Panc1 (cell line): ENCODE data around the gene PCDHGB4. TPM values are rescaled to one million over a fixed set of nuclear protein-coding genes. Genes with fewer than 3 reads are reported as not detected.

Experiments
- ATAC-seq: fragments of 200-7000 bp; cut with Tn5 transposase; 2 replicates; pipeline ENCODE4 v1.9.1; 2020; ENCODE audit warnings: mild to moderate bottlenecking, moderate library complexity
- BruUV-seq: library from RNA; stranded (reverse); fragments of 400-500 nt; replicated peaks from 2 replicates; lab custom pipeline; 2021; lab: Mats Ljungman, UMichigan
- CTCF ChIA-PET: fragments of 300-600 bp; sonication (Branson Sonifier 250); formaldehyde crosslinking; loops from one replicate; lab custom pipeline; 2022; ENCODE audit warnings: antibody characterized with exemption; lab: Charles Lee
- POLR2A ChIA-PET: fragments of 300-600 bp; sonication (Branson Sonifier 250); formaldehyde crosslinking; loops from one replicate; lab custom pipeline; 2022; ENCODE audit warnings: antibody characterized with exemption; lab: Charles Lee
- DNase-seq: peaks from one replicate; pipeline ENCODE4 v3.0.0-alpha.2; 2010; ENCODE audit warnings: low read depth, low spot score
- H3K27ac ChIP-seq: 2 replicates; pipeline ENCODE4 v1.5.1; 2011; ENCODE audit warnings: mild to moderate bottlenecking, low read length, inconsistent platforms
- H3K27me3 ChIP-seq: fragments of 200-500 bp; sonication (Bioruptor generic); 2 replicates; pipeline ENCODE4 v1.6.0; 2014; ENCODE audit warnings: low read length, inconsistent platforms; ENCODE audit not compliant: control insufficient read depth, insufficient read depth
- H3K36me3 ChIP-seq: fragments of 200-500 bp; sonication (Bioruptor generic); 2 replicates; pipeline ENCODE4 v1.5.1; 2014; ENCODE audit warnings: inconsistent platforms, mild to moderate bottlenecking, low read length, moderate library complexity; ENCODE audit not compliant: control insufficient read depth, insufficient read depth
- H3K4me1 ChIP-seq: 2 replicates; pipeline ENCODE4 v1.5.1; 2011; ENCODE audit warnings: inconsistent platforms, mild to moderate bottlenecking, low read length, moderate library complexity; ENCODE audit not compliant: control insufficient read depth, insufficient read depth
- H3K4me3 ChIP-seq, 2 experiments: 2 replicates each; pipeline ENCODE4 v1.5.1; 2011 to 2012; ENCODE audit warnings: low read depth in 2 of 2, low read length in 2 of 2, mild to moderate bottlenecking in 2 of 2, inconsistent platforms in 1 of 2, moderate library complexity in 1 of 2
- H3K9me3 ChIP-seq: fragments of 200-500 bp; sonication (Bioruptor generic); 2 replicates; pipeline ENCODE4 v1.5.1; 2014; ENCODE audit warnings: low read depth, mild to moderate bottlenecking, inconsistent platforms, low read length, moderate library complexity; ENCODE audit not compliant: control insufficient read depth, insufficient read depth
- CTCF ChIP-seq: fragments of 450-650 bp; IDR thresholded peaks from 2 replicates; pipeline ENCODE4 v1.5.1; 2017; ENCODE audit warnings: mild to moderate bottlenecking
- POLR2AphosphoS5 ChIP-seq: IDR thresholded peaks from 2 replicates; pipeline ENCODE4 v1.6.1; 2012; ENCODE audit warnings: mild to moderate bottlenecking, low read depth, low read length, moderate library complexity
- REST ChIP-seq, 2 experiments: IDR thresholded peaks; 2 replicates each; pipeline ENCODE4 v1.6.1; 2011 to 2012; ENCODE audit warnings: low read depth in 2 of 2, control low read depth in 1 of 2, low read length in 1 of 2, mild to moderate bottlenecking in 1 of 2, moderate library complexity in 1 of 2; ENCODE audit not compliant: insufficient read depth in 1 of 2
- SIN3A ChIP-seq: IDR thresholded peaks from 2 replicates; pipeline ENCODE4 v1.6.1; 2012; ENCODE audit warnings: low read depth, mild to moderate bottlenecking, low read length, moderate library complexity, borderline replicate concordance; ENCODE audit not compliant: insufficient read depth
- TCF7L2 ChIP-seq: IDR thresholded peaks from 2 replicates; pipeline ENCODE4 v1.6.1; 2011; ENCODE audit warnings: mild to moderate bottlenecking, low read depth, low read length, inconsistent platforms
- in situ Hi-C: cut with HindIII; loops from 2 replicates; pipeline ENCODE4 v1.10.0; 2016; ENCODE audit warnings: low sequenced_read_pairs, low pct_unique_long_range_greater_than_20kb
- intact Hi-C: fragments of 100-400 bp; cut with micrococcal nuclease; formaldehyde crosslinking; loops from one replicate; pipeline ENCODE4 v1.10.0; 2022; ENCODE audit not compliant: unreplicated experiment
- total RNA-seq: library from RNA; stranded (reverse); gene quantifications from one replicate; pipeline ENCODE4 v1.2.1, GENCODE V29; 2021; ENCODE audit not compliant: unreplicated experiment

Gene PCDHGB4
- total RNA-seq, 1 experiment from 2014 or later = 0.21 TPM

- POLR2A ChIA-PET = interaction anchor here (0.7 kb wide), 1 partner anchor 159 kb away, joined by 8 read pairs; no protein-coding TSS in a partner anchor
Measured at GRCh38 chr5:141430332-141431113, 43.0 kb downstream of the PCDHGB4 start, which contains the start of gene PCDHGA12. Gene PCDHGA12, plus strand, starts transcription at chr5:141430507. Its CDS starts 253 bp downstream, at chr5:141430760.

More at GRCh38 chr5:141430332-141431113, 43.0 kb downstream of the PCDHGB4 start, which contains the start of gene PCDHGA12:
- DNase-seq (no peak), ATAC-seq (no peak)
- CTCF ChIA-PET = interaction anchor here (0.6 to 1.2 kb wide), 4 partner anchors 13 to 133 kb away, joined by 3 to 4 read pairs (median 4); partner anchors contain the start of genes PCDHGA10 and PCDHGB7
- H3K9me3 ChIP-seq = peaks cover 6% of the 10 kb centered on the region; the same call in 1 of the 2 replicates
- H3K36me3 ChIP-seq = no peaks in the 10 kb centered on the region
- no peaks in the 10 kb centered on the region for H3K4me1 ChIP-seq
- intact Hi-C loops (no loop called here), in situ Hi-C loops (no loop called here)
- no peak within 1 kb of the TSS for H3K4me3 ChIP-seq
- H3K27ac ChIP-seq = no peak within 1 kb of the TSS
- no peaks in the 10 kb centered on the region for H3K27me3 ChIP-seq
- TF ChIP-seq REST (IDR thresholded peaks at IDR 0.05; ENCODE audit: insufficient read depth in 1 of 2, low read depth in 2 of 2, low read length in 1 of 2) (no peak), CTCF (no peak), SIN3A (no peak), POLR2AphosphoS5 (no peak), TCF7L2 (no peak)
- no TSS peak for BruUV-seq
